DND-41 (cell line): ENCODE results near the gene HOXB13.

Experiments used
- ATAC-seq: fragments of 200-7000 bp; cut with Tn5 transposase; 3 replicates; pipeline ENCODE4 v1.9.1; 2021; ENCODE audit warnings: low read depth; ENCODE audit not compliant: insufficient read depth
- DNase-seq: peaks from one replicate; pipeline ENCODE4 v3.0.0-alpha.2; 2020
- H2AFZ ChIP-seq: 2 replicates; pipeline ENCODE4 v1.6.0; 2012; ENCODE audit warnings: low read depth, low read length
- H3K27ac ChIP-seq: 2 replicates; pipeline ENCODE4 v1.5.1; 2012; ENCODE audit warnings: low read length, inconsistent platforms
- H3K27me3 ChIP-seq: fragments of 200-600 bp; sonication (generic); 2 replicates; pipeline ENCODE4 v1.6.0; 2012; ENCODE audit warnings: low read length, mild to moderate bottlenecking, inconsistent platforms; ENCODE audit not compliant: insufficient read depth, poor library complexity
- H3K36me3 ChIP-seq: 2 replicates; pipeline ENCODE4 v1.5.1; 2012; ENCODE audit warnings: low read length, inconsistent platforms; ENCODE audit not compliant: insufficient read depth
- H3K4me1 ChIP-seq: 2 replicates; pipeline ENCODE4 v1.5.1; 2012; ENCODE audit warnings: mild to moderate bottlenecking, low read length; ENCODE audit not compliant: insufficient read depth
- H3K4me2 ChIP-seq: 2 replicates; pipeline ENCODE4 v1.6.0; 2012; ENCODE audit warnings: mild to moderate bottlenecking, moderate library complexity, low read length, inconsistent platforms; ENCODE audit not compliant: insufficient read depth
- H3K4me3 ChIP-seq, 2 experiments: fragments of 200-600 bp in 1 of 2; shearing (Covaris generic) in 1 of 2; 2 replicates each; pipeline ENCODE4 v1.5.1; 2012 to 2016; ENCODE audit warnings: inconsistent platforms in 2 of 2, low read length in 2 of 2, mild to moderate bottlenecking in 2 of 2, low read depth in 1 of 2, moderate library complexity in 1 of 2
- H3K79me2 ChIP-seq: 2 replicates; pipeline ENCODE4 v1.6.0; 2012; ENCODE audit warnings: low read length, inconsistent platforms; ENCODE audit not compliant: insufficient read depth
- H3K9ac ChIP-seq: 2 replicates; pipeline ENCODE4 v1.6.0; 2012; ENCODE audit warnings: low read depth, mild to moderate bottlenecking, inconsistent platforms, low read length, moderate library complexity
- H3K9me3 ChIP-seq: 2 replicates; pipeline ENCODE4 v1.5.1; 2012; ENCODE audit warnings: low read length, moderate library complexity, mild to moderate bottlenecking, inconsistent platforms; ENCODE audit not compliant: insufficient read depth, severe bottlenecking
- H4K20me1 ChIP-seq: 2 replicates; pipeline ENCODE4 v1.6.0; 2012; ENCODE audit warnings: low read length; ENCODE audit not compliant: insufficient read depth
- CTCF ChIP-seq: IDR thresholded peaks from 2 replicates; pipeline ENCODE4 v1.5.1; 2012; ENCODE audit warnings: borderline replicate concordance, low read length, moderate library complexity, mild to moderate bottlenecking; ENCODE audit not compliant: poor library complexity, severe bottlenecking; ENCODE audit errors: extremely low read depth
- EZH2 ChIP-seq: IDR thresholded peaks from 3 replicates; pipeline ENCODE4 v1.6.1; 2012; ENCODE audit warnings: borderline replicate concordance, low read depth, mild to moderate bottlenecking, moderate library complexity, low read length, inconsistent platforms; ENCODE audit not compliant: severe bottlenecking

HOXB13 gene

GRCh38 chr17:48752399-48753288, 24.1 kb upstream of the HOXB13 start:
- H3K4me3 ChIP-seq, result no peak overlapping the region
- DNase-seq (no peak), ATAC-seq (no peak)
- H4K20me1 ChIP-seq, result peaks cover 4% of the 10 kb centered on the region; the same call in 1 of the 2 replicates
- H3K36me3 ChIP-seq, result no peaks in the 10 kb centered on the region
- H3K9me3 ChIP-seq, result no peaks in the 10 kb centered on the region
- H3K79me2 ChIP-seq, result no peaks in the 10 kb centered on the region
- H2AFZ ChIP-seq, result no peak overlapping the region
- H3K9ac ChIP-seq, result no peak overlapping the region
- no peak for TF ChIP-seq EZH2
- no peak for TF ChIP-seq CTCF
- H3K27me3 ChIP-seq, result peaks cover 60% of the 10 kb centered on the region
- H3K27ac ChIP-seq, result no peak overlapping the region
- no peaks in the 10 kb centered on the region for H3K4me1 ChIP-seq
- no peak overlapping the region for H3K4me2 ChIP-seq

DNA sequence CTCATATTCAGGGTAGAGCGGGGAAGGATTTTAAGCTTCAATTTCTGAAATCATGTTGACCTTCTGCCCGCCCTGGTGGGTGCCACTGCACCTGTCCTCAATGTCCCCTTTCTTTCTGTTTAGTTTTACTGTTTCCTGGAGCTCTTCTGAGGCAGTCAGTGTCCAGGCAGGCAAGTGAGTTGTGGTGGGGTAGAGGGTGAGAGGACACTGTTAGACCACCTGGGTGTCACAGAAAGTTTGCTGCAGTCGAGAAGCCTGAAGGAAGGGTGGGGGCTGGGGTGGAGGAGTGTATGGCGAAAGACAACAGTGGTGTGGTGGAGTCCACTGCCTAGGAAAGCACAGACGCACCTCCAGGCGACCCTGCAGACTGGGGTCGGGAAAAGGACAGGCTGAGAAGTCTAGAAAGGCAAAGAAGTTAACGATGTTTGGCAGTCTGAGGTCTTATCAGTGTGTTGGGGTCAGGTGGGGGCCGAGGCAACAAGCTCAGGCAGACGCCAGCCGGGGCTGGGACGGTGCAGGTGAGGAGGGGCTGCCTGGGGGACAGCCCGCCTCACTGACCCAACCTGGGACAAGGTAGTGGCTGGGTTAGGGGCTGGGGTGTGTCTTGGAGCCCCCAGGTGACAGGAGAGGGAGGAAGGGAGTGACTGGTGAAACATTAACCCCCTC, 23.3 kb upstream of the HOXB13 start:
- Histone ChIP-seq H4K20me1 (peaks cover 4% of the 10 kb centered on the region; the same call in 1 of the 2 replicates), H3K9me3 (no peaks in the 10 kb centered on the region), H3K36me3 (no peaks in the 10 kb centered on the region), H3K27me3 (peaks cover 59% of the 10 kb centered on the region), H3K27ac (no peak overlapping the region), H3K4me2 (no peak overlapping the region), H2AFZ (no peak overlapping the region), H3K79me2 (no peaks in the 10 kb centered on the region), H3K4me1 (no peaks in the 10 kb centered on the region), H3K9ac (no peak overlapping the region), H3K4me3 (no peak overlapping the region)
- no peak for ATAC-seq
- DNase-seq, result no peak
- TF ChIP-seq EZH2, result no peak
- no peak for TF ChIP-seq CTCF

DNA sequence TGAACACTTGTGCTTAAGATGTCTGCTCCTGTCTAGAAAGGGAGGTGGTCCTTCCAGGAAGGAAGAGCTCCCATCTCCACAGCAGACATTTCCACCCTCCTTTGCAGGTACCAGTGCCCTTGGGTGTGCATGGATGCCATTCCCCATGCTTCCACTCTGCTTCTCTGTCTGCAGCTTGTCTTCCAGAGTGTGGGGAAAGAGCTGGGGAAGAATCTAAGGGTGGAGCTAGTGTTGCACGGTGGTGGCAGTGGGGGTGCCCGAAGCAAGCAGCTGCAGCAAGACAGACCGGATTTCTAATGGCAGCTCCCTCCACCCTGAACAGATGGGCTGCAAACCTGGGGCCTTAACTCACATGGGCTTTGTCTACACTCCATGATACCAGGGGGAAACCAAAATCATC, 22.6 kb upstream of the HOXB13 start:
- Histone ChIP-seq H3K4me3 (no peak overlapping the region), H3K9me3 (no peaks in the 10 kb centered on the region), H3K9ac (no peak overlapping the region), H3K4me1 (no peaks in the 10 kb centered on the region), H3K36me3 (no peaks in the 10 kb centered on the region), H3K79me2 (no peaks in the 10 kb centered on the region), H3K27me3 (peaks cover 59% of the 10 kb centered on the region), H4K20me1 (peaks cover 4% of the 10 kb centered on the region; the same call in 1 of the 2 replicates), H3K27ac (no peak overlapping the region), H2AFZ (no peak overlapping the region), H3K4me2 (no peak overlapping the region)
- TF ChIP-seq CTCF (no peak), EZH2 (no peak)
- DNase-seq (no peak), ATAC-seq (no peak)
